Stimulated activated CD4-positive, alpha-beta T cell treated with anti-CD3 and anti-CD28 coated beads, Interleukin-15, amount 100 ng/mL, for 48 hours (primary cell): ENCODE measurements around the gene SH3GL2.

Source experiments
- DNase-seq, 2 donors: peaks; one replicate each; pipeline ENCODE4 v3.0.0-alpha.2; 2020; ENCODE audit warnings: low read depth in 2 of 2

SH3GL2 gene

DNA sequence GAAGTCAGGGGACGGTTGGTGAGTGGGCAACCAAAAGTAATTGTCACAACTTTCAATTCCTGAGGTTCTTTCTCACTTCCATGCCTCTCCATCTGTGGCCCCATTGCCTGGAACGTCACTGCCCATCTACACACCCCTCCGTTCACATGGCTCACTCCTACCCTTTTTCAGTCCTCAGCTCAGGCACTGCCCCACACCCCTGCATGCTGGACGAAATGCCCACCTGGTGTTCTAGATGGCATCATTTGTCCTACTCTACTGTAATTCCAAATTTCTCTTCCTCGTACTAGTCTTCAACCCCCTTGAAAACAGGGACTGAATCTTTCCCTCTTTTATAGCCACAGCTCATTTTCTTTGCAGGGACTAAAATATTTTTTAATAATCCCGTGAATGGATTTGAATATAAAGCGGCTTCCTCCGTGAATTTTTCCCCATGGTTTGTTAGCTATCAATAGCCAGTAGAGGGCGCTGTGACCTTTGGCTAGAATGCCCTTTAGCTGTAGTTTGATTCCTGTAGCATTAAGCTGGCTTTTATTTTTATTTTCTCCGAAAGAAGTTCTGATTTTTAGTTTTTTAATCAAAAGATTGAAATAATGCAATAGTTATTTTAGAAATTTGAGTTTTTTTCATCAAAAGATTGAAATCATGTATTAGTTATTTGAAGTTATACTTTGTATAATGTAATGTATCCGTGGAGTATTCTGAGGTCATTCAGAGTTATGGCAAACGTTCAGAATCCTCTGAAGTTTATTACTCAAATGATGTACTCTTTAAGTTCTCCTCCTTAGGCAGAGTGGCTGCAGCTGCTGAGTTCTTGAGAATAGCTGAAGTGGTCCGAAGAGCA lies 232.1 kb downstream of the SH3GL2 start:
- DNase-seq, result peak in 1 of 2 donors; percentile 6

DNA sequence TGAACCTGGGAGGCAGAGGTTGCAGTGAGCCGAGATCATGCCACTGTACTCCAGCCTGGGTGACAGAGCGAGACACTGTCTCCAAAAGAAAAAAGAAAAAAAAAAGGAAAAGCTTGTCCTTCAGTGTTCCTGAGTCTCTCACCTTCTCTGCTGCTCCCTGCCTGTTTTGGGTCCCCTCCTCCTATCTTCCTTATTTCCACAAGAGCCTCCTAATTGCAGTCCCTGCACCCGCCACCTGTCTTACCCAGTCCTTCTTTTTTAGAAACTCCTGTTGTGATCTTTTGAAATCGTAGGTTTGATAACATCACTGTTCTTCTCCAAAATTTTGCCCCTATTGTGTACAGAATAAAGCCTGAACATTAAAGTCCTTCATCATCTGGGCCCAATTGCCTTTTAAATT lies 234.9 kb downstream of the SH3GL2 start:
- no peak for DNase-seq

DNA sequence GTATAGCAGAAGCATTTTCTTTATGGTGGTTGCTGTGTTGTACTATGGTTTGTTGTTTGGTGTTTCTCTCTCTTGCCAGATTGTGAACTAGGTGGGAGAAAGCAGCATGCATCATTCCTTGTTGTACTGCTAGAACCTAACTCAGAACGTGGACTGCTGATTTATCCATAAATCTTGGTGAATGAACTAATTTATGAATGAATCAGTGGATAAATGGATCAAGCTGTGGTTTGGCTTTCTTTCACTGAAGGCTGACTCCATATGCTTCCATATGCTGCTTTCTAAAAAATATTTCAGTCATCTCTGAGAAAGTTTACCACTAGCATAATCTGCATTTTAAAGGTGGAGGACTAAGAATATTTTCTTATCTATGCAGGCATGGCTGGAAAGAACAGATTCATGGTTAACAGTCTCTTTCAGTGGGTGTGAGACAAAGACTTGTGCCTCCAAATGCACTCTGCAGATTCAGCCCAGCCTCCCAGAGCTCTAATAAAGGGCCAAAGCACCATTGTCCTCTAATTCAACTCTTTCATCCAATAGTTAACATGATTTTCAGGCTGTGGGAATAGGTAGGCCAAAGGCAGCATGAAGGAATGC lies 237.7 kb downstream of the SH3GL2 start:
- DNase-seq, result no peak

- DNase-seq, result no peak
Measured at GRCh38 chr9:17824191-17824590, 245.3 kb downstream of the SH3GL2 start.

DNA sequence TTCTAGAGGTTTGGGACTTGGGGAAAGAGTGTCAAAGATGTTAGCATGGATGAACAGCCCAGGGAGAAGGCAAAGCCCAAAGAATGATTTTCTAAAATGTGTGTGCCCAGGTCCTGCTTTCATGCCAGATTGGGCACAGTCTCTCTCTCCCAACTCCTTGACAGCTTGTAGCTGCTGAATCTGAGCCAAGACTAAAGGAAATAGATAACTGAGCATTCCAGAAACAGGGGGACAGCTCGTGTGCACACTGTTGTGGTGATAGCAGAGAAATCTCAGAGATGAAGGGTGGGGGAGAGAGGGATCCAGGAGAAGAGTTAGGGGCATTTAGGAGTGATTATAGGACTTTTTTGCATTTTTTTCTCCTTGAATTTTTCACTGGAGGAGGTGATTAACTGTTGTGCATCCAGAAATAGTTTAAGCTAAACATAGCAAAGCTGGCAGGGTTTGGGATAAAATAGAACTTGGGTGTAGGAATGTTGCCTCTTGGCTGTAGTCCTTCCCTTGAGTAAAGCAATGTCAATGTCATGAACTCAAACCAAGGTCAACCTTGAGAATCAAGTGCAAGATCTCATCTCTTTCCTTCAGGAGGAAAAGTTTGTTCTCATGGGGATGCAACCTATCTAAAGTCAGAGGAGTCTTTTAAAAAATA lies 245.9 kb downstream of the SH3GL2 start:
- no peak for DNase-seq

GRCh38 chr9:17825265-17825659 lies 246.4 kb downstream of the SH3GL2 start:
- DNase-seq, result no peak

GRCh38 chr9:17829064-17829463 lies 250.2 kb downstream of the SH3GL2 start:
- no peak for DNase-seq

DNA sequence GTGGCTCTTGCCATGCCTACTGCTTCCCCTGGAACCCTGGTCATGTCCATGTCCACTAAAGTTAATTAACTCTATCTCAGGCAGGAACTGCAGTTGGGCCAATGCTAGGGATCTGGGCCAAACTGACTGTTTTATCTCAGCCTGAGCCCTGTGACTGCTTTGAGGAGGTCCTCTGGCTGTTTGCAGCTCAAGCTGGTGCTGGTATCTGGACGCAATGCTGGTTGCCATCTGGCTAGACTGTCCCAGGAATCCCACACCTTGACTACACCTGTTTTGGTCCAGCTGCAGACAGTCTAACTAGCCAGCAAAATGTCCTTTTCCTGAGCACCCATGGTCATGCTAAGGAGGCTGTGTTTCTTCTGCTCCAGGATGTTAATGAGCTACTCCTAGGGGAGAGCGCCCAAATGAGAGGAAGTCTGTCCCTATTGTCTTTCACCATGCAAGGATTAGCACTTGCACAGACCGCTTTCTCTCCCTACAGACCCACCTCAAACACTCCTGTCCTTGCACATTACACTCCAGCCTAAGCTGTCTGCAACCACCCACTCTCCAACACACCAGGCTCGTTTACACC lies 251.0 kb downstream of the SH3GL2 start:
- DNase-seq, result no peak

DNA sequence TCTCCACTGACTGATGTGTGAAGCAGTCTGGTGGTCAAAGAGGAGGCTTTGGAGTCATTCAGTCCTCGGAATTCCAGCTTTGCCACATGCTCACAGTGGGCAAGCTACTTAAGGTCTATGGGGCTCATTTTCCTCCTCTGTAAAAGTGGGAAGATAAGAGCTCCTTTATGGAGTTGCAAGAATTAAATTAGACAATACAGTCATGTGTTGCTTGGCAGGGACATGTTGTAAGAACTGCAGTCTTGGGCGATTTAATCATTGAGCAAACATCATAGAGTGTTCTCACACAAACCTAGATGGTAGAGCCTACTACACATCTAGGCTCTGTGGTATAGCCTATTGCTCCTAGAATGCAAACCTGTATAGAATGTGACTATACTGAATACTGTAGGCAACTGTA lies 253.9 kb downstream of the SH3GL2 start:
- no peak for DNase-seq

- no peak for DNase-seq
Measured at GRCh38 chr9:17833846-17834245, 255.0 kb downstream of the SH3GL2 start.

- no peak for DNase-seq
Measured at GRCh38 chr9:17837965-17838364, 259.1 kb downstream of the SH3GL2 start.

GRCh38 chr9:17839776-17840175 lies 260.9 kb downstream of the SH3GL2 start:
- no peak for DNase-seq

DNA sequence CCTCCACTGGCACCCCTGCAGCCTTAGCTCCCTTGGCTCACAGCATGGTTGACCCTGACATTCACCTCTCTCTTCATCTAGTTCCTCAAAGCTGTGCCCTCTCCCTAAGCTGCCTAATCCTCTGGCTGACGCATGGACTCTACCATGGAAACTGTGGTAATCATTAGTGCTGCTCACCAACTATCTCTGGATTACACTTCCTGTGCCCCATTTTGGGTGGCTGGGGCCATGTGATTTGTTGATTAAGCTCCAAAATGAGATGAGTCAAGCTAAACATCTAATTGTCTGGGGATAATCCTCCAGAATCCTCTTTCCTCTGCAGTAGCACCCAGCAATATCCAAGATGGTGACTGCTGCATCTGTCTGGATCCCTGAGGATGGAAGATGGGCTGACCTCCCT lies 264.4 kb downstream of the SH3GL2 start:
- no peak for DNase-seq
